HG03025 (cell line): ENCODE measurements around the gene SCEL.

Source experiments
- ATAC-seq: cut with Tn5 transposase; IDR thresholded peaks from one replicate; pipeline ENCODE4 v1.9.1; 2021; ENCODE audit warnings: mild to moderate bottlenecking, moderate library complexity; ENCODE audit not compliant: unreplicated experiment, low FRiP score

Gene SCEL

GRCh38 chr13:77519808-77520207 is 15.7 kb upstream of the SCEL start:
- ATAC-seq, result no peak

- ATAC-seq, result no peak
These were observed 14.3 kb upstream of the SCEL start for GRCh38 chr13:77521194-77521593.

GRCh38 chr13:77521595-77522367 is 13.7 kb upstream of the SCEL start:
- no peak for ATAC-seq

GRCh38 chr13:77522444-77522843 is 13.1 kb upstream of the SCEL start:
- no peak for ATAC-seq

GRCh38 chr13:77523386-77523785 is 12.1 kb upstream of the SCEL start:
- no peak for ATAC-seq

GRCh38 chr13:77523834-77524728 is 11.4 kb upstream of the SCEL start:
- no peak for ATAC-seq

GRCh38 chr13:77528414-77528813 is 7.1 kb upstream of the SCEL start:
- no peak for ATAC-seq

GRCh38 chr13:77528834-77529500 is 6.5 kb upstream of the SCEL start:
- ATAC-seq, result peak; percentile 74

- no peak for ATAC-seq
These were observed 6.0 kb upstream of the SCEL start for GRCh38 chr13:77529501-77529840.

- ATAC-seq, result no peak
These were observed 4.6 kb upstream of the SCEL start for GRCh38 chr13:77530875-77531274.

- no peak for ATAC-seq
These were observed 2.5 kb upstream of the SCEL start for GRCh38 chr13:77532983-77533382.

GRCh38 chr13:77533875-77534788 is 1.4 kb upstream of the SCEL start:
- ATAC-seq, result no peak

GRCh38 chr13:77536358-77536757 is 852 bp downstream of the SCEL start:
- no peak for ATAC-seq

GRCh38 chr13:77537289-77537919 is 1.9 kb downstream of the SCEL start:
- ATAC-seq, result no peak

- ATAC-seq, result no peak
These were observed 8.2 kb downstream of the SCEL start for GRCh38 chr13:77543711-77544110.

GRCh38 chr13:77544355-77544754 is 8.8 kb downstream of the SCEL start:
- ATAC-seq, result no peak

- no peak for ATAC-seq
These were observed 9.3 kb downstream of the SCEL start for GRCh38 chr13:77544758-77545338.

- no peak for ATAC-seq
These were observed 10.3 kb downstream of the SCEL start for GRCh38 chr13:77545626-77546412.

GRCh38 chr13:77548095-77548494 is 12.6 kb downstream of the SCEL start:
- ATAC-seq, result no peak
